HepG2 (cell line): Measurements from ENCODE around the gene PKP1. TPM values are rescaled to one million over a fixed set of nuclear protein-coding genes. Genes with fewer than 3 reads are reported as not detected.

Experiments used
- ATAC-seq: fragments of 200-7000 bp; cut with Tn5 transposase; 3 replicates; pipeline ENCODE4 v1.9.1; 2020; ENCODE audit warnings: mild to moderate bottlenecking, moderate library complexity
- BruUV-seq: library from RNA; stranded (reverse); fragments of 400-500 nt; replicated peaks from 2 replicates; lab custom pipeline; 2021; lab: Mats Ljungman, UMichigan
- CTCF ChIA-PET: fragments of 300-600 bp; formaldehyde crosslinking; extraction: SDS; loops from one replicate; lab custom pipeline; 2021; ENCODE audit warnings: low total read pairs, inconsistent platforms, low intra/inter-chr PET ratio; lab: Yijun Ruan, JAX
- POLR2A ChIA-PET: fragments of 350-600 bp; sonication (Branson Sonifier 250); formaldehyde crosslinking; loops from one replicate; lab custom pipeline; 2020; ENCODE audit warnings: antibody characterized with exemption, inconsistent platforms; lab: Yijun Ruan, JAX
- DNase-seq: peaks from one replicate; pipeline ENCODE4 v3.0.0-alpha.2; 2015; ENCODE audit warnings: low spot score
- FAIRE-seq: peaks from 3 replicates; lab custom pipeline; 2011; peaks lifted over from hg19 to GRCh38; lab: Jason Lieb, UNC
- H2AFZ ChIP-seq: one replicate; pipeline ENCODE4 v1.6.1; 2011; ENCODE audit warnings: low read length, inconsistent platforms
- H3K27ac ChIP-seq: fragments of 300-600 bp; 3 replicates; pipeline ENCODE4 v1.8.0; 2011; ENCODE audit warnings: mixed run types, mild to moderate bottlenecking, mixed read lengths, low read length, inconsistent platforms; ENCODE audit not compliant: insufficient read depth; ENCODE audit errors: extremely low read length
- H3K27me3 ChIP-seq, 2 experiments: fragments of 200-600 bp in 1 of 2; 2 replicates in 1 of 2; 3 replicates in 1 of 2; pipeline versions ENCODE4 v1.6.0 to v1.8.0; 2011; ENCODE audit warnings: low read length in 2 of 2, mild to moderate bottlenecking in 2 of 2, moderate library complexity in 2 of 2, inconsistent platforms in 1 of 2; ENCODE audit not compliant: insufficient read depth in 2 of 2, control insufficient read depth in 1 of 2
- H3K36me3 ChIP-seq, 2 experiments: fragments of 200-600 bp in 1 of 2; replicated peaks in 1 of 2; 2 replicates in 1 of 2; 3 replicates in 1 of 2; pipeline versions ENCODE4 v1.5.1 to v1.8.0; 2011; ENCODE audit warnings: low read length in 2 of 2, inconsistent platforms in 1 of 2; ENCODE audit not compliant: insufficient read depth in 2 of 2, control insufficient read depth in 1 of 2
- H3K4me1 ChIP-seq: 2 replicates; pipeline ENCODE4 v1.5.1; 2012; ENCODE audit warnings: low read length, inconsistent platforms; ENCODE audit not compliant: insufficient read depth
- H3K4me2 ChIP-seq: 2 replicates; pipeline ENCODE4 v1.6.0; 2011; ENCODE audit warnings: low read depth, low read length, inconsistent platforms
- H3K4me3 ChIP-seq, 3 experiments: fragments of 200-600 bp in 1 of 3; sonication (generic), shearing (Covaris generic) in 1 of 3; replicated peaks in 1 of 3; 2 replicates each; pipeline ENCODE4 v1.5.1; 2011 to 2016; ENCODE audit warnings: low read length in 3 of 3, inconsistent platforms in 2 of 3, low read depth in 2 of 3, mild to moderate bottlenecking in 2 of 3, control low read depth in 1 of 3, mixed read lengths in 1 of 3; ENCODE audit not compliant: insufficient read depth in 1 of 3
- H3K79me2 ChIP-seq: one replicate; pipeline ENCODE4 v1.6.1; 2011; ENCODE audit warnings: low read length, inconsistent platforms; ENCODE audit not compliant: insufficient read depth
- H3K9ac ChIP-seq: 2 replicates; pipeline ENCODE4 v1.6.0; 2011; ENCODE audit warnings: mild to moderate bottlenecking, low read depth, low read length, inconsistent platforms; ENCODE audit not compliant: insufficient read depth
- H3K9me3 ChIP-seq: 2 replicates; pipeline ENCODE4 v1.5.1; 2012; ENCODE audit warnings: mild to moderate bottlenecking, low read length
- H4K20me1 ChIP-seq: 2 replicates; pipeline ENCODE4 v1.6.0; 2011; ENCODE audit warnings: inconsistent platforms, mild to moderate bottlenecking, low read length, moderate library complexity; ENCODE audit not compliant: insufficient read depth
- CREM ChIP-seq, 2 experiments: sonication (generic) in 1 of 2; formaldehyde crosslinking in 1 of 2; IDR thresholded peaks; 2 replicates each; pipeline versions ENCODE4 v1.4.0 to v1.6.1; 2016 to 2020; ENCODE audit warnings: antibody characterized with exemption in 1 of 2, mild to moderate bottlenecking in 1 of 2, missing genetic modification reagents in 1 of 2
- SMAD9 ChIP-seq: sonication (generic); formaldehyde crosslinking; IDR thresholded peaks from 2 replicates; pipeline ENCODE4 v1.5.1; 2020; ENCODE audit warnings: mild to moderate bottlenecking, missing genetic modification reagents
- SOX5 ChIP-seq: IDR thresholded peaks from 2 replicates; pipeline ENCODE4 v1.6.1; 2016; ENCODE audit warnings: borderline replicate concordance
- SRSF4 ChIP-seq: fragments of 200-400 bp; formaldehyde crosslinking; IDR thresholded peaks from one replicate; pipeline ENCODE4 v1.6.1; 2018; ENCODE audit warnings: mild to moderate bottlenecking, low read depth, low read length, moderate library complexity; ENCODE audit not compliant: poor library complexity, severe bottlenecking
- ZNF432 ChIP-seq: sonication (generic); formaldehyde crosslinking; IDR thresholded peaks from 2 replicates; pipeline ENCODE4 v1.5.0; 2020; ENCODE audit warnings: missing genetic modification reagents, mild to moderate bottlenecking, borderline replicate concordance
- ZZZ3 ChIP-seq: sonication (generic); formaldehyde crosslinking; IDR thresholded peaks from 2 replicates; pipeline ENCODE4 v1.4.0; 2020; ENCODE audit warnings: missing genetic modification reagents, mild to moderate bottlenecking, borderline replicate concordance
- WGBS: methylation state at CpG from one replicate; pipeline ENCODE4 v1.1.6; 2017; ENCODE audit warnings: low lambda C conversion rate; 5-methylcytosine and 5-hydroxymethylcytosine counted together
- in situ Hi-C: cut with HindIII; loops from 2 replicates; pipeline ENCODE4 v1.10.0; 2017; ENCODE audit warnings: low pct_unique_long_range_greater_than_20kb; ENCODE audit not compliant: extremely low pct_ligation_motif_present
- intact Hi-C: fragments of 100-400 bp; cut with micrococcal nuclease; formaldehyde crosslinking; loops from one replicate; pipeline ENCODE4 v1.10.0; 2022; ENCODE audit not compliant: unreplicated experiment
- polyA plus RNA-seq, 8 experiments: library from polyadenylated mRNA; depleted of rRNA in 3 of 8; stranded (reverse) in 7 of 8; unstranded in 1 of 8; fragments of >200 nt; fragmentation: Illumina TruSeq in 4 of 8; extraction: Trizol in 4 of 8; gene quantifications; 2 replicates each; pipeline versions ENCODE4 v1.2.1 to v1.2.3, GENCODE V29; 2011 to 2016; ENCODE audit warnings: low read depth in 4 of 8, missing spikeins in 1 of 8, mixed read lengths in 1 of 8; ENCODE audit not compliant: insufficient read depth in 1 of 8
- total RNA-seq, 5 experiments: library from RNA; depleted of rRNA; stranded (reverse); fragments of >200 nt; fragmentation: Illumina TruSeq; extraction: Trizol; gene quantifications; 2 replicates each; pipeline ENCODE4 v1.2.3, GENCODE V29; 2016; ENCODE audit warnings: low read depth in 1 of 5
- TF ChIP-seq, protein P1 (sequence below): sonication (generic); formaldehyde crosslinking; IDR thresholded peaks from 2 replicates; pipeline ENCODE4 v1.4.0; 2020; ENCODE audit warnings: mild to moderate bottlenecking, missing genetic modification reagents
- TF ChIP-seq, protein P2 (sequence below): sonication (generic); formaldehyde crosslinking; IDR thresholded peaks from 2 replicates; pipeline ENCODE4 v1.4.0; 2020; ENCODE audit warnings: mild to moderate bottlenecking, missing genetic modification reagents

PKP1 gene
- total and polyA plus RNA-seq, 2 of the 13 experiments (the other 11 are each of a cell fraction or from before 2014, with no cell fraction given) = not detected

GRCh38 chr1:201370500-201370899 is 87.2 kb downstream of the PKP1 start (continued):
- no peak for TF ChIP-seq SMAD9
- TF ChIP-seq SOX5 (CRISPR knock-in tag) = no peak
- no peak for TF ChIP-seq SRSF4
- TF ChIP-seq, protein P1, sequence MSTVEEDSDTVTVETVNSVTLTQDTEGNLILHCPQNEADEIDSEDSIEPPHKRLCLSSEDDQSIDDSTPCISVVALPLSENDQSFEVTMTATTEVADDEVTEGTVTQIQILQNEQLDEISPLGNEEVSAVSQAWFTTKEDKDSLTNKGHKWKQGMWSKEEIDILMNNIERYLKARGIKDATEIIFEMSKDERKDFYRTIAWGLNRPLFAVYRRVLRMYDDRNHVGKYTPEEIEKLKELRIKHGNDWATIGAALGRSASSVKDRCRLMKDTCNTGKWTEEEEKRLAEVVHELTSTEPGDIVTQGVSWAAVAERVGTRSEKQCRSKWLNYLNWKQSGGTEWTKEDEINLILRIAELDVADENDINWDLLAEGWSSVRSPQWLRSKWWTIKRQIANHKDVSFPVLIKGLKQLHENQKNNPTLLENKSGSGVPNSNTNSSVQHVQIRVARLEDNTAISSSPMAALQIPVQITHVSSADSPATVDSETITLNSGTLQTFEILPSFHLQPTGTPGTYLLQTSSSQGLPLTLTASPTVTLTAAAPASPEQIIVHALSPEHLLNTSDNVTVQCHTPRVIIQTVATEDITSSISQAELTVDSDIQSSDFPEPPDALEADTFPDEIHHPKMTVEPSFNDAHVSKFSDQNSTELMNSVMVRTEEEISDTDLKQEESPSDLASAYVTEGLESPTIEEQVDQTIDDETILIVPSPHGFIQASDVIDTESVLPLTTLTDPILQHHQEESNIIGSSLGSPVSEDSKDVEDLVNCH (CRISPR knock-in tag) = no peak
- TF ChIP-seq ZNF432 (CRISPR knock-in tag) = no peak

GRCh38 chr1:201371276-201371675 is 88.0 kb downstream of the PKP1 start:
- intact Hi-C loops = no loop called here
- TF ChIP-seq, protein P2, sequence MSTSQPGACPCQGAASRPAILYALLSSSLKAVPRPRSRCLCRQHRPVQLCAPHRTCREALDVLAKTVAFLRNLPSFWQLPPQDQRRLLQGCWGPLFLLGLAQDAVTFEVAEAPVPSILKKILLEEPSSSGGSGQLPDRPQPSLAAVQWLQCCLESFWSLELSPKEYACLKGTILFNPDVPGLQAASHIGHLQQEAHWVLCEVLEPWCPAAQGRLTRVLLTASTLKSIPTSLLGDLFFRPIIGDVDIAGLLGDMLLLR (CRISPR knock-in tag) = no peak
- TF ChIP-seq ZZZ3 (CRISPR knock-in tag) = no peak
- TF ChIP-seq CREM (IDR thresholded peaks at IDR 0.05) = no peak
- no peak for TF ChIP-seq CREM (CRISPR knock-in tag; IDR thresholded peaks at IDR 0.05)
- POLR2A ChIA-PET = no interaction called here
- H3K4me1 ChIP-seq = no peaks in the 10 kb centered on the region
- WGBS = 21% methylated on average over 9 of the region's 9 CpGs
- no peaks in the 10 kb centered on the region for H4K20me1 ChIP-seq
- ATAC-seq = no peak
- H3K4me2 ChIP-seq = no peak overlapping the region
- no peaks in the 10 kb centered on the region for H3K36me3 ChIP-seq
- CTCF ChIA-PET = no interaction called here
- no peaks in the 10 kb centered on the region for H3K79me2 ChIP-seq
- H3K27me3 ChIP-seq = peaks cover 10 to 62% of the 10 kb centered on the region in 2 experiments
- BruUV-seq = no TSS peak
- no peak for FAIRE-seq
- no peak overlapping the region for H2AFZ ChIP-seq
- H3K9me3 ChIP-seq = no peaks in the 10 kb centered on the region
- H3K27ac ChIP-seq = no peak overlapping the region
- in situ Hi-C loops = no loop called here
- no peak overlapping the region for H3K4me3 ChIP-seq
- H3K9ac ChIP-seq = no peak overlapping the region
- DNase-seq = no peak
